ENCODE measurements around the gene TMTC1. TPM values are rescaled to one million over a fixed set of nuclear protein-coding genes. Genes with fewer than 3 reads are reported as not detected.

The TMTC1 gene
- total and polyA plus RNA-seq, 2 experiments from 2014 or later = 4.8 to 24.3 TPM

GRCh38 chr12:29750928-29751220, 32.9 kb downstream of the TMTC1 start (continued):
- TF ChIP-seq ETS1 (IDR thresholded peaks at IDR 0.05) = no peak
- no peak for TF ChIP-seq ZNF462 (CRISPR knock-in tag; IDR thresholded peaks at IDR 0.05)
- no peak for TF ChIP-seq ZNF114 (CRISPR knock-in tag; IDR thresholded peaks at IDR 0.05)
- no peak for TF ChIP-seq EZH2phosphoT487 (IDR thresholded peaks at IDR 0.05; ENCODE audit: unreplicated experiment)

- ATAC-seq = peak; percentile 82
These were observed 33.4 kb downstream of the TMTC1 start for GRCh38 chr12:29750131-29750927.

More at GRCh38 chr12:29750131-29750927, 33.4 kb downstream of the TMTC1 start:
- Histone ChIP-seq H3K9me2 (ENCODE audit: insufficient read depth) (no peaks in the 10 kb centered on the region), H2AFZ (no peak overlapping the region), H3K27ac (ENCODE audit: low read depth) (no peak overlapping the region), H3K79me2 (replicated peaks; ENCODE audit: insufficient read depth) (no peaks in the 10 kb centered on the region), H3K4me1 (ENCODE audit: insufficient read depth) (no peaks in the 10 kb centered on the region; the same call in none of the 2 replicates), H3K4me2 (no peak overlapping the region; the same call in 1 of the 2 replicates), H3K27me3 (ENCODE audit: insufficient read depth) (no peaks in the 10 kb centered on the region), H4K20me1 (replicated peaks; ENCODE audit: insufficient read depth) (no peaks in the 10 kb centered on the region; the same call in 1 of the 2 replicates), H3K4me3 (no peak overlapping the region), H3K36me3 (ENCODE audit: insufficient read depth) (no peaks in the 10 kb centered on the region), H3F3A (replicated peaks; ENCODE audit: low read depth) (no peaks in the 10 kb centered on the region)
- Mint-ChIP-seq H3K27ac (peak overlapping the region; percentile 35; the same call in 1 of the 2 replicates), H3K4me3 (no peak overlapping the region), H3K9me3 (no peaks in the 10 kb centered on the region), H3K27me3 (ENCODE audit: insufficient read depth, low read depth, poor library complexity) (peaks cover 2% of the 10 kb centered on the region), H3K4me1 (peaks cover 20% of the 10 kb centered on the region), H3K36me3 (ENCODE audit: low read depth) (peaks cover 35% of the 10 kb centered on the region)
- no peak for DNase-seq (ENCODE audit: low spot score)
- TF ChIP-seq ZNF114 (CRISPR knock-in tag; IDR thresholded peaks at IDR 0.05) (no peak), ETS1 (IDR thresholded peaks at IDR 0.05) (no peak), EZH2phosphoT487 (IDR thresholded peaks at IDR 0.05; ENCODE audit: unreplicated experiment) (no peak), CTCF (conservative IDR thresholded peaks at IDR 0.05; ENCODE audit: low read depth in 2 of 2) (no peak), ZNF331 (CRISPR knock-in tag; IDR thresholded peaks at IDR 0.05; ENCODE audit: low read depth) (no peak)
